Panc1 (cell line): Measurements from ENCODE around the gene ETFBKMT.

Experiments
- CTCF ChIP-seq: fragments of 450-650 bp; IDR thresholded peaks from 2 replicates; pipeline ENCODE4 v1.5.1; 2017; ENCODE audit warnings: mild to moderate bottlenecking
- POLR2AphosphoS5 ChIP-seq: IDR thresholded peaks from 2 replicates; pipeline ENCODE4 v1.6.1; 2012; ENCODE audit warnings: mild to moderate bottlenecking, low read depth, low read length, moderate library complexity
- REST ChIP-seq, 2 experiments: IDR thresholded peaks; 2 replicates each; pipeline ENCODE4 v1.6.1; 2011 to 2012; ENCODE audit warnings: low read depth in 2 of 2, control low read depth in 1 of 2, low read length in 1 of 2, mild to moderate bottlenecking in 1 of 2, moderate library complexity in 1 of 2; ENCODE audit not compliant: insufficient read depth in 1 of 2
- TCF7L2 ChIP-seq: IDR thresholded peaks from 2 replicates; pipeline ENCODE4 v1.6.1; 2011; ENCODE audit warnings: mild to moderate bottlenecking, low read depth, low read length, inconsistent platforms

- TF ChIP-seq CTCF, result no peak
- TF ChIP-seq POLR2AphosphoS5, result no peak
- no peak for TF ChIP-seq TCF7L2
- no peak for TF ChIP-seq REST (IDR thresholded peaks at IDR 0.05; ENCODE audit: insufficient read depth in 1 of 2, low read depth in 2 of 2, low read length in 1 of 2)
Measured at GRCh38 chr12:31626270-31626995, 33.1 kb upstream of the ETFBKMT start.
